ENCODE results near the gene TMBIM4. TPM values are rescaled to one million over a fixed set of nuclear protein-coding genes. Genes with fewer than 3 reads are reported as not detected.

Gene TMBIM4
- total and polyA plus RNA-seq, 10 of the 15 experiments (the other 5 are each of a cell fraction or from before 2014, with no cell fraction given) = 38.8 to 341 (median 82.8) TPM

DNA sequence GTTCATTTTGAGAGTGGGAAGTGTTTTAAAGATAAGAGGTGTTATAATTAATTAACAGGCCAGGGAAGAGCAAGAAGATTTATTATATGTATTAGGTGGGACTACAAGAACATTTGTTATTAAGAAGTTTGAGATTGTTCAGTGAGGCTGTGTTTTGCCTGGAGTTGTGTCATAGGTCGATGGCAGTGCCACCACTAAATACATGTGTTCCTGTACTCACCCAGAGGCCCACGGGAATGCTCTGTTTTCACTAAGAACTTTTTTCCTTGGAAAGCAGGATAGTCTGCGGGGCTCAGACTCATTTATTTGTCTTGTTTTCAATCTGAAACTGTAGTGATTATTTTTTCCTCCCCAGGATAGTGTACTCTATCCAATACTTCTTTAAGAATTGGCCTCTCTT, 29.3 kb upstream of the TMBIM4 start:
- H3K9me3 ChIP-seq (replicated peaks; ENCODE audit: control insufficient read depth, insufficient read depth, low read length) = peaks cover 11% of the 10 kb centered on the region
- no peaks in the 10 kb centered on the region for H3K27me3 ChIP-seq (replicated peaks in 1 of 2; ENCODE audit: control insufficient read depth in 2 of 2, insufficient read depth in 2 of 2, low read length in 1 of 2)
- no peaks in the 10 kb centered on the region for H4K20me1 ChIP-seq (ENCODE audit: control insufficient read depth, insufficient read depth)
- H3K4me3 ChIP-seq = no peak overlapping the region
- in situ Hi-C loops (cut with MboI) (no loop called here), intact Hi-C loops (cut with micrococcal nuclease; ENCODE audit: unreplicated experiment) (loop anchor here (5.0 kb wide), 1 partner anchor 33 kb away; no protein-coding TSS in a partner anchor)
- TF ChIP-seq ELK1 (IDR thresholded peaks at IDR 0.05; ENCODE audit: low read depth, low read length) = no peak
- TF ChIP-seq FOXM1 (IDR thresholded peaks at IDR 0.05; ENCODE audit: low read depth, low read length) = no peak
- no peak for TF ChIP-seq ATF3 (IDR thresholded peaks at IDR 0.05; ENCODE audit: borderline replicate concordance, extremely low read depth, low read depth, low read length)
- no peak for TF ChIP-seq TAF1 (IDR thresholded peaks at IDR 0.05; ENCODE audit: borderline replicate concordance, low read depth, low read length)
- TF ChIP-seq ZZZ3 (IDR thresholded peaks at IDR 0.05; ENCODE audit: control insufficient read depth, insufficient read length, low read depth) = no peak
- SMC1A ChIA-PET (ENCODE audit: uncharacterized antibody, unreplicated experiment) = interaction anchor here (0.9 kb wide), 1 partner anchor 16 kb away, joined by 3 read pairs; no protein-coding TSS in a partner anchor
- peaks cover 16% of the 10 kb centered on the region for H3K4me1 ChIP-seq (ENCODE audit: control insufficient read depth, insufficient read depth, low read length)
- no peak overlapping the region for H3K9ac ChIP-seq (ENCODE audit: control insufficient read depth, insufficient read depth, low read length)
- DNase-seq (ENCODE audit: low read depth, low spot score) = no peak
- RAD21 ChIA-PET (ENCODE audit: unreplicated experiment) = no interaction called here
- H3K27ac ChIP-seq (ENCODE audit: control insufficient read depth, insufficient read depth) = no peak overlapping the region
- CTCF ChIA-PET = interaction anchor here (1.5 to 3.3 kb wide), 2 partner anchors 12 to 30 kb away, joined by 5 to 20 read pairs; partner anchors contain the start of gene TMBIM4
- H3K79me2 ChIP-seq (ENCODE audit: control insufficient read depth, insufficient read depth, low read length) = no peaks in the 10 kb centered on the region; the same call in 1 of the 2 replicates
- no peak overlapping the region for H3K4me2 ChIP-seq (ENCODE audit: control insufficient read depth, insufficient read depth)
- no peak overlapping the region for H2AFZ ChIP-seq (ENCODE audit: control insufficient read depth, low read depth, low read length)
- H3K36me3 ChIP-seq (ENCODE audit: control insufficient read depth in 2 of 2, insufficient read depth in 2 of 2, low read length in 1 of 2) = no peaks in the 10 kb centered on the region; a peak in 1 of 4 replicates
- ATAC-seq = no peak
- no TSS peak for BruUV-seq (replicated peaks)
- FAIRE-seq = no peak
- WGBS (ENCODE audit: insufficient coverage, insufficient replicate concordance, low lambda C conversion rate, missing lambda C conversion rate) = 18% methylated on average over 3 of the region's 3 CpGs
- POLR2A ChIA-PET = interaction anchor here (0.7 kb wide), 1 partner anchor 16 kb away, joined by 4 read pairs; no protein-coding TSS in a partner anchor

Data from GM12878 (cell line).